Measurements from ENCODE around the gene NRG2.

GRCh38 chr5:139854029-139854605, 189.0 kb downstream of the NRG2 start:
- TF ChIP-seq EZH2phosphoT487 (IDR thresholded peaks at IDR 0.05; ENCODE audit: insufficient read depth, low read depth) (no peak), EZH2 (IDR thresholded peaks at IDR 0.05; ENCODE audit: insufficient read depth, poor library complexity, severe bottlenecking) (no peak)
